ENCODE data around the gene RPP25L. TPM values are rescaled to one million over a fixed set of nuclear protein-coding genes. Genes with fewer than 3 reads are reported as not detected.
A peak's percentile ranks its signal among the peaks of the same experiment; 100 is the strongest.

Gene RPP25L
- total and polyA plus RNA-seq, 8 donors = 17.7 to 22.4 (median 20.6) TPM

DNA sequence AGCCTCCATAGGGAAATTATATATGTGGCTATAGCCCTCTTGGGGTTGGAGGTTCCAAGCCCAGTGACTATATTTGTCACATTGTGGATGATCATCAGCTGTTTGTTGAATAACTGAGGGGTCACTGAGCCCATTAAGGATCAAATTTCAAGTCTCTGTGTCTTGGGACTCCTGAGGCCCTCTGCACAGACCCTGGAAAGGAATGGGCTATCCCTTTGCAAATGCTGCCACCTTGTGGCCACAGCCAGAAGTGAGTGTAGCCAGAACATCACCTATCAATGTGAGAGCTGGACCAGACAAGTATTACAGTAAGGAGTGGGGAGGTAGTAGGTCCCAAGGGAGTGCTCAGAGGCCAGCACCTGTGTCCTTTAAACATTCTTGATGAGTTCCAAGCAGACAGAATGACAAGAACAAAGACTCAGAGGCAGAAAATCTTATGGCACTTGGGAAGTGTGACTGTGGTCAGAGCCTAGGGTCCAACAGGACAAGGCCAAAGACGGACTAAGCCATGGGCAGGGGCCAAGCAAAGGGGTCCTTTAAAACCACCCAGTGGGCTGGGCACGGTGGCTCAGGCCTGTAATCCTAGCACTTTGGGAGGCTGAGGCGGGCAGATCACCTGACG, 8.2 kb downstream of the RPP25L start:
- H3K36me3 ChIP-seq = no peaks in the 10 kb centered on the region
- ATAC-seq = peak; percentile 96
- no peaks in the 10 kb centered on the region for H3K27me3 ChIP-seq
- no peaks in the 10 kb centered on the region for H3K9me3 ChIP-seq
- DNase-seq = peak; percentile 70 to 88 (median 78)
- TF ChIP-seq, protein P1, sequence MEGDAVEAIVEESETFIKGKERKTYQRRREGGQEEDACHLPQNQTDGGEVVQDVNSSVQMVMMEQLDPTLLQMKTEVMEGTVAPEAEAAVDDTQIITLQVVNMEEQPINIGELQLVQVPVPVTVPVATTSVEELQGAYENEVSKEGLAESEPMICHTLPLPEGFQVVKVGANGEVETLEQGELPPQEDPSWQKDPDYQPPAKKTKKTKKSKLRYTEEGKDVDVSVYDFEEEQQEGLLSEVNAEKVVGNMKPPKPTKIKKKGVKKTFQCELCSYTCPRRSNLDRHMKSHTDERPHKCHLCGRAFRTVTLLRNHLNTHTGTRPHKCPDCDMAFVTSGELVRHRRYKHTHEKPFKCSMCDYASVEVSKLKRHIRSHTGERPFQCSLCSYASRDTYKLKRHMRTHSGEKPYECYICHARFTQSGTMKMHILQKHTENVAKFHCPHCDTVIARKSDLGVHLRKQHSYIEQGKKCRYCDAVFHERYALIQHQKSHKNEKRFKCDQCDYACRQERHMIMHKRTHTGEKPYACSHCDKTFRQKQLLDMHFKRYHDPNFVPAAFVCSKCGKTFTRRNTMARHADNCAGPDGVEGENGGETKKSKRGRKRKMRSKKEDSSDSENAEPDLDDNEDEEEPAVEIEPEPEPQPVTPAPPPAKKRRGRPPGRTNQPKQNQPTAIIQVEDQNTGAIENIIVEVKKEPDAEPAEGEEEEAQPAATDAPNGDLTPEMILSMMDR (IDR thresholded peaks at IDR 0.05) = peak; percentile 91 to 92
- no peak overlapping the region for H3K27ac ChIP-seq
- intact Hi-C loops (cut with DNase I) = loop anchor here in 1 of 2 donors (10.0 kb wide), 2 partner anchors 199 to 269 kb away; no protein-coding TSS in a partner anchor
- H3K4me1 ChIP-seq = no peaks in the 10 kb centered on the region
- H3K4me3 ChIP-seq = no peak overlapping the region

DNA sequence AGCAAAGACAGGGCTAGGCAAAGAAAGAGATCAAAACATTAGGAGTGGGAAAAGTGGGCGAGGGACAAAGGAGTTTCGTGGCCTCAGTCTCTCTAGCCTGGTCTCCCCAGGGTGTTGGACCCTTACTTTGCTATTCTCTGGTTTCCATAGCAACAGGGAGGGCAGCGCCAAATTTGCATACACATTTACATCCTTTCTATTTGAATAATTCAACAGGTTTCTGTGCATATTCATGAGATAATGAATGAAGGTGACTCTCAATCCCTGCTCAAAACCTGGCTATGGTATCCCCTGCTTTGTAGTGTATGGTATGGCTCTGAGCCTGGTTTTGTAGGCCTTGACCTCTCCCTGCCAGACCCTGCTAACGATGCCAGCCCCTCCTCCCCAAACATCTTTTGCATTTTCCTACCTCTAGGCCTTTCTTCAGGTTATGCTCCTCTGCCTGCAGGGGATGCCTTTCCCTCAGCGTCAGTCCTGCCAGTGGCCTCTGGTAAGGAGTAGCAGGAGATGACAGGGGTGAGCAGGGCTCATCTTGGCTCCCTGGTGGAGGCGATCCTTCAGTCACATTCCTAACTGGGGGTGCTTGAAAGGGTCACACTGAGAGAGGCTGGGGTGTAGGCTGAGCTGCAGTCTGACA, 9.8 kb downstream of the RPP25L start:
- H3K4me1 ChIP-seq = no peaks in the 10 kb centered on the region
- DNase-seq = no peak
- no peaks in the 10 kb centered on the region for H3K27me3 ChIP-seq
- H3K27ac ChIP-seq = no peak overlapping the region
- TF ChIP-seq, protein P1 (IDR thresholded peaks at IDR 0.05) = no peak
- no peak for ATAC-seq
- H3K36me3 ChIP-seq = no peaks in the 10 kb centered on the region
- H3K9me3 ChIP-seq = no peaks in the 10 kb centered on the region
- no peak overlapping the region for H3K4me3 ChIP-seq
- intact Hi-C loops (cut with DNase I) = loop anchor here in 1 of 2 donors (10.0 kb wide), 2 partner anchors 197 to 267 kb away; no protein-coding TSS in a partner anchor

DNA sequence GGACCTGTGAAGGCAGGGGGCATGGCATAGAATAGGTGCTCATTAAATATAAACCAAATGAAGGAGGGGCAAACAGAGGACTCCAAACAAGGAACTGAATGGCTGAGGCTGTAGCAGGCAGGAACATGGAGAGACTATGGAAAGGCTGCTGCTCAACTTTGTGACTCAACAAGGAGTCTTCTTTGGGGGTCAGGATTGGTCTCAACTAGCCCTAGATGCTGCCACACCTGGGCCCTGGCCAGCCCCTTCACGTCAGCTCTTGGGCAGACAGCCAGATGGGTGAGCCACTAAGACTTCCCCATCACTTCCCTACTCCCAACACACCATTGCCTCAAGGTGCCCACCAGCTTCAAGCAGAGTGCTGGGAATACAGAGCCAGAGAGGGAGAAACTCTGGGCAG, 11.0 kb downstream of the RPP25L start:
- H3K4me3 ChIP-seq = no peak overlapping the region
- TF ChIP-seq, protein P1 (IDR thresholded peaks at IDR 0.05) = no peak
- intact Hi-C loops (cut with DNase I) = loop anchor here in 1 of 2 donors (10.0 kb wide), 2 partner anchors 196 to 266 kb away; no protein-coding TSS in a partner anchor
- DNase-seq (no peak), ATAC-seq (no peak)
- no peaks in the 10 kb centered on the region for H3K9me3 ChIP-seq
- H3K27ac ChIP-seq = no peak overlapping the region
- H3K27me3 ChIP-seq = no peaks in the 10 kb centered on the region
- no peaks in the 10 kb centered on the region for H3K4me1 ChIP-seq
- no peaks in the 10 kb centered on the region for H3K36me3 ChIP-seq

DNA sequence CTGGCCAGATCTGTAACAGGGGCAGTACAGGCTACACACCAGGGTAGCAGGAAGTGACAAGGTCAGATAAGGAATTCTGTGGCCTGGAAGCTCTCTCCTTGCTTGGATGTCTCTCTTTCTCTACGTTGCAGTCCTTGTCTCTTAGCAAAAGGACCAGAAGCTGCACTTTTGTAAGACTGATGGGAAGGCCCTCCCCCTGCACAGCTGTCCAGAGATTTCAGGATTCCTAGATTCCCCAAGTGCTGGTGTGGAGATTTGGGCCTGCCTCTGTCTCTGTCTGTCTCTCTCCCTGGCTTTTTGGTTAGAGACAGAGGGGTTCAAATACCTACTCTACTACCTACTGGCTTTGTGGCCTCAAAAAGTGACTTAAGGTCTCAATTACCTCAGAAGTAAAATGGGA, 12.4 kb downstream of the RPP25L start:
- Histone ChIP-seq H3K4me3 (no peak overlapping the region), H3K9me3 (no peaks in the 10 kb centered on the region), H3K27me3 (peaks cover 0 to 3% of the 10 kb centered on the region in 2 donors), H3K36me3 (no peaks in the 10 kb centered on the region), H3K27ac (no peak overlapping the region), H3K4me1 (no peaks in the 10 kb centered on the region)
- intact Hi-C loops (cut with DNase I) = no loop called here
- TF ChIP-seq, protein P1 (IDR thresholded peaks at IDR 0.05) = no peak
- ATAC-seq (no peak), DNase-seq (no peak)

DNA sequence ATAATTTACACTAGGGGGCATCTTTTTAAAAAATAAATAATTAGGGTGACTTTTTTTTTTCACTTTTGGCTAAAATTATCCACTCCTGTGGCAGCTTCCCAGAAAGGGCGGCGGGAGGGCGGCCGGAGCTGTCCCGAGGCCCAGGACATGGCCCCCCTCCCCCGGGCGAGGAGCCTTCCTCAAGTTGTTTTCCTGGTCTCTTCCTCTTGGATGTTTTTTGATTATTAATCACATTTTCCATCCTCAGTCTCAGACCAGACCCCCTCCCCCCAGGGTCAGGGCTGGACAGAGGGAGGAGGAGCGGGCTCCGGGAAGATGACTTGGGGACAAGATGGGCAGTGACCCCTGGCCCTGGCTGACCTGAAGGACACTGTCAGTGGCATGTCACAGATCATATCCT, 17.7 kb downstream of the RPP25L start:
- Histone ChIP-seq H3K27ac (no peak overlapping the region), H3K36me3 (no peaks in the 10 kb centered on the region), H3K4me3 (no peak overlapping the region), H3K27me3 (peaks cover 36 to 57% of the 10 kb centered on the region in 2 donors), H3K9me3 (no peaks in the 10 kb centered on the region), H3K4me1 (peaks cover 21 to 40% of the 10 kb centered on the region in 2 donors)
- ATAC-seq (no peak), DNase-seq (no peak)
- intact Hi-C loops (cut with DNase I) = loop anchor here in 1 of 2 donors (5.0 kb wide), 1 partner anchor 47 kb away; no protein-coding TSS in a partner anchor
- TF ChIP-seq, protein P1 (IDR thresholded peaks at IDR 0.05) = no peak
